WERI-Rb-1 (cell line): ENCODE data around the gene BLNK.

Source experiments
- DNase-seq: peaks from one replicate; pipeline ENCODE4 v3.0.0-alpha.2; 2020
- H3K27ac ChIP-seq: fragments of 250-450 bp; sonication (Bioruptor Pico); 2 replicates; pipeline ENCODE4 v1.5.1; 2020; ENCODE audit warnings: mild to moderate bottlenecking, moderate library complexity
- H3K27me3 ChIP-seq: fragments of 250-450 bp; sonication (Bioruptor Pico); 2 replicates; pipeline ENCODE4 v1.5.1; 2021; ENCODE audit warnings: mild to moderate bottlenecking, low read depth, moderate library complexity; ENCODE audit not compliant: insufficient read depth, severe bottlenecking
- H3K36me3 ChIP-seq: fragments of 250-450 bp; sonication (Bioruptor Pico); 2 replicates; pipeline ENCODE4 v1.5.1; 2020; ENCODE audit warnings: mild to moderate bottlenecking, moderate library complexity
- H3K4me3 ChIP-seq: 2 replicates; pipeline ENCODE4 v1.5.1; 2011; ENCODE audit warnings: low read depth, mild to moderate bottlenecking, control low read depth, low read length
- H3K9me3 ChIP-seq: fragments of 250-450 bp; sonication (Bioruptor Pico); 2 replicates; pipeline ENCODE4 v1.5.1; 2021; ENCODE audit warnings: mild to moderate bottlenecking, moderate library complexity; ENCODE audit not compliant: severe bottlenecking
- TF ChIP-seq, protein P1 (sequence below): IDR thresholded peaks from 2 replicates; pipeline ENCODE4 v1.5.1; 2011; ENCODE audit warnings: low read depth, mild to moderate bottlenecking, control low read depth, inconsistent platforms, low read length

The BLNK gene

DNA sequence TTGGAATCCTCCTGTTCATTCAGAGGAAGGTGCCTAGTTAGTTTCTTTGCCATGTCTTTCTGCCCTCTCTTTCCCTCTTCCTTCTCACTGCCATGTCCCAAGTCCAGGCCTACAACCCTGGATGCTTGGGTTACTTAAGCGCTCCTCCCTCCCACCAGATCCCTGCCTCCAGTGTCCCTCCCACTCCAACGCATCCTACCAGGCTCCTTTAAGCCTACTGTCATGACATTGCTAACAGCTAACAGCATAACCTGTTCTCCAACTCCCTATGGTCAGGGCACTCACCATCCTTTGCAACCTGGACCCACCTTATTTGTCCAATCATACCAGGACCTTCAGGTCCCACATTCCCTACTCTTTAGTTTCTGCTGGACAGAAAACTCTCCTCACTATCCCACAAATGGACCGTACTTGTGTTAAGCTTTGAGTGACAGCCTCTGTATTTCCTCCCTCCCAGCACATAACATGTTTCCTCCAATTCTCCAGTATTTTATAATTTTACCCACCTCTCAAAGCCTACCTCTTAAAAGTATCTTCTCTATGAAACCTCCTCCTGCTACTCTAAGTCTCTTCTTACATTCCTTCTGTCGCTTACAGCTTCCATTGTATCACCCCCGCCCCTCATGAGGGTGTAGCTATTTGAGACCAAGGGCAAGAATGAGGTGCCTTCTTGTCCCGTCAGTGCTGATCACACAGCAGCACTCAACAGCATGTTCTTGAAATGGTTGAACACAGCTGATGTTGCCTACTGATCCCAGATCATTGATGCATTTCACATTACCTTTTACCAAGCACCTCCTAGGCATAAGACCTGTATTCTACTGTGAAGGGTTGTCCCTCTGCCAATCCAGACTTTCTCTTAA, 1.7 kb downstream of the BLNK start:
- H3K36me3 ChIP-seq, result no peaks in the 10 kb centered on the region

DNA sequence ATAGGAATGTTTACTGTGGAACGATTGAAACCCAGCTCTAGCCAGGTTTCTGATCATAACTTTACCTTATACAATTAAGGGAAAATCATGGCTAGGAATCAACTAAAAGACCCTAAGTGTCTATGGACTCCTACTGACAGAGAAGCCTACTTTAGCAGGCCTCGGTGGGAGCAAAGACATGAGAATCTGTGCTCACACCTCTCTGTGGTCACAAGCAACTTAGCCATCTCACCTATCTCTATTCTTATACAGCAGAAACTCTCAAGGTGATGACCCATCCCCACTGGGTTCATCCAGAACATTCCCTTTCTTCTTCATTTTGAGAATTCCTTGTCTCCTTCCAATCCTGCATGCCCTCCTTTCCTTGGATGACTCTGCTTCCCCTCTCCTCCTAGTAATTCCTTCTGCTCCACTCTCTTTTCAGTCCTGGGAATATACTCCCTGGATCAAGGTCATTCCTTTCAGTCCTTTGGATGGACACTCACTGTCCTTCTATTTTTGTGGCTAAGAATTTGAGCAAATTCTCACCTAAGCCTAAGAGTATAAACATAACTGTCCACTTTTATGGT, 2.9 kb downstream of the BLNK start:
- no peaks in the 10 kb centered on the region for H3K36me3 ChIP-seq
- no peak overlapping the region for H3K4me3 ChIP-seq
- TF ChIP-seq, protein P1, sequence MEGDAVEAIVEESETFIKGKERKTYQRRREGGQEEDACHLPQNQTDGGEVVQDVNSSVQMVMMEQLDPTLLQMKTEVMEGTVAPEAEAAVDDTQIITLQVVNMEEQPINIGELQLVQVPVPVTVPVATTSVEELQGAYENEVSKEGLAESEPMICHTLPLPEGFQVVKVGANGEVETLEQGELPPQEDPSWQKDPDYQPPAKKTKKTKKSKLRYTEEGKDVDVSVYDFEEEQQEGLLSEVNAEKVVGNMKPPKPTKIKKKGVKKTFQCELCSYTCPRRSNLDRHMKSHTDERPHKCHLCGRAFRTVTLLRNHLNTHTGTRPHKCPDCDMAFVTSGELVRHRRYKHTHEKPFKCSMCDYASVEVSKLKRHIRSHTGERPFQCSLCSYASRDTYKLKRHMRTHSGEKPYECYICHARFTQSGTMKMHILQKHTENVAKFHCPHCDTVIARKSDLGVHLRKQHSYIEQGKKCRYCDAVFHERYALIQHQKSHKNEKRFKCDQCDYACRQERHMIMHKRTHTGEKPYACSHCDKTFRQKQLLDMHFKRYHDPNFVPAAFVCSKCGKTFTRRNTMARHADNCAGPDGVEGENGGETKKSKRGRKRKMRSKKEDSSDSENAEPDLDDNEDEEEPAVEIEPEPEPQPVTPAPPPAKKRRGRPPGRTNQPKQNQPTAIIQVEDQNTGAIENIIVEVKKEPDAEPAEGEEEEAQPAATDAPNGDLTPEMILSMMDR, result no peak
- H3K27me3 ChIP-seq, result no peaks in the 10 kb centered on the region
- no peaks in the 10 kb centered on the region for H3K9me3 ChIP-seq
- no peak for DNase-seq
- no peak overlapping the region for H3K27ac ChIP-seq

More for the DNA sequence above, 1.7 kb downstream of the BLNK start:
- H3K27me3 ChIP-seq, result no peaks in the 10 kb centered on the region
- no peak overlapping the region for H3K27ac ChIP-seq
- H3K4me3 ChIP-seq, result no peak overlapping the region
- TF ChIP-seq, protein P1, result no peak
- H3K9me3 ChIP-seq, result no peaks in the 10 kb centered on the region
- no peak for DNase-seq

DNA sequence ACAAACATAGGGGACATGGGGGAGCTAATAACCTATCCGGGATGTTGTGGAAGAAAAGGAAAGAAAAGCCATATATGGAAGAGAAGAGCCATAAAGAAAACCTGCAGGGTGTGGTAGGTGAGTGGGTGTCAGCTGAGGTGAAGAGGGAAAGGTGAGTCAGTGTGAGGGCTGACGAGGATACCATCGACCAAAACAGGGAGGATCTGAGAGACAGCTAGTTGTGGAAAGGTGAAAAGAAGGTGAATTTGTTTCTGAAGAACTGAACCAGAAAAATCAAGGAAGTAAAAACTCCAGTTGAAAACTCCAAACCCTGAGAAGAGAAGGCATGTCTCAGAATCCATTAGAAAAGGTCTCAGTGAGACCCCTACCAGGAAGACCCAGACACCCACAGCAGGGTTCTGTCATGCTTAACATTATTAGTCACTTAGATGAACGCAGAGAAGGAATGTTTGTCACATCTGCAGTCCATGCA, 4.1 kb downstream of the BLNK start:
- H3K4me3 ChIP-seq, result no peak overlapping the region

DNA sequence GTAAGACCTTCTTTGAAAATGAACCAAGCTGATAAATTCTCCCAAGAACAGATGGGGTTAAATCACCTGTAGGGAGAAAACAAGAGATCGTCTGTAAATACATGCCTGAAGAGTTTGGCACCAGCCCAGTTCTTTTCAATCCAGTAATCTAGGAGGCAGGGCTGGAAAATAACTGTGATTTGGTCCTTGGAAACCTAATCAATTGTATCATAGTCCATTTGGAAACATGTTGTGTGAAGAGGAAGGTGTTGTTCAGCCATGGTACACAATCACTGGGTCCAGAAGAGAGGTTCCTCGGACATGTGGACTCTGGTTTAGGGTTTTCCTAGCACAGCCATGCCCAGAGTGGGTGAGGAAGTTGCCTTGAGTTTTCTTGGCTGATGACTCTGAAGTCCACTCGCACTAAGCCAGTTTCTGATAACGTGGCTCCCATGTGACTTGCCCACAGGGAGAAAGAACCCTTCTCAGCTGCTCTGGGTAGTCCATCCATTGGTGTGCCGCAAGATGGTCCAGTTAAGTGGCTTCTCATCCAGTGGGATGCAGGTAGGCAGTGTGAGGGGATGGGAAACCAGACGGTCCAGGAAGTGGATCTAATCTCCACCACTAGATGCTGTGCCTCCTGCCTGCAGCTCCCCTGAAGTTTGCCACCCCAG, 5.1 kb downstream of the BLNK start:
- H3K9me3 ChIP-seq, result no peaks in the 10 kb centered on the region
- DNase-seq, result no peak
- H3K4me3 ChIP-seq, result no peak overlapping the region
- H3K36me3 ChIP-seq, result no peaks in the 10 kb centered on the region
- no peak overlapping the region for H3K27ac ChIP-seq
- TF ChIP-seq, protein P1, result no peak
- H3K27me3 ChIP-seq, result no peaks in the 10 kb centered on the region

More for the DNA sequence above, 4.1 kb downstream of the BLNK start:
- DNase-seq, result no peak
- no peaks in the 10 kb centered on the region for H3K27me3 ChIP-seq
- no peaks in the 10 kb centered on the region for H3K9me3 ChIP-seq
- H3K27ac ChIP-seq, result no peak overlapping the region
- no peaks in the 10 kb centered on the region for H3K36me3 ChIP-seq
- TF ChIP-seq, protein P1, result no peak

DNA sequence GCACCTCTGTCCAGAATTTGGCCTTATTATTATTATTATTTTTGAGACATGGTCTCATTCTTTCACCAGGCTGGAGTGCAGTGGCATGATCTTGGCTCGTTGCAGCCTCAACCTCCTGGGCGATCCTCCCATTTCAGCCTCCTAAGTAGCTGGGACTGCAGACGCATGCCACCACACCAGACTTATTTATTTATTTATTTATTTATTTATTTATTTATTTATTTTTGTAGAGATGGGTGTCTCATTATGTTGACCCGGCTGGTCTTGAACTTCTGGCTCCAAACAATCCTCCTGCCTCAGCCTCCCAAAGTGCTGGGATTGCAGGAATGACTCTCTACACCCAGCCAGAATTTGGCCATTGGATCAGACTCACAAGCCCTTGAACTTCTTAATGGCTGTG, 6.4 kb downstream of the BLNK start:
- TF ChIP-seq, protein P1, result no peak
- Histone ChIP-seq H3K27ac (no peak overlapping the region), H3K9me3 (no peaks in the 10 kb centered on the region), H3K4me3 (no peak overlapping the region), H3K27me3 (no peaks in the 10 kb centered on the region), H3K36me3 (no peaks in the 10 kb centered on the region)
- DNase-seq, result no peak
